Measurements from ENCODE around the gene TSPAN9. TPM values are rescaled to one million over a fixed set of nuclear protein-coding genes. Genes with fewer than 3 reads are reported as not detected.

Gene TSPAN9
- total RNA-seq, 2 donors from 2014 or later, result 14.0 to 18.5 TPM

DNA sequence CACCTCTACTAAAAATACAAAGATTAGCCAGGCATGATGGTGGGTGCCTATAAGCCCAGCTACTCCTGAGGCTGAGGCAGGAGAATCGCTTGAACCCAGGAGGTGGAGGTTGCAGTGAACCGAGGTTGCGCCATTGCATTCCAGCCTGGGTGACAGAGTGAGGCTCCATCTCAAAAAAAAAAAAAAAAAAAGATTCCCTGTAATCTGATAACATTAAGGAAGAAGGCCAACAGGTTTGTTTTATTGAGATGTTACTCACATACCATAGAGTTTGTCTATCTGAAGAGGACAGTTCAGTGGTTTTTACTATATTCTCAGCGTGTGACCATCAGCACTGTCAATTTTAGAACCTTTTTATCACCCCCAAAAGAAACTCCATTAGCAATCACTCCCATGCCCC is 37.5 kb downstream of the TSPAN9 start:
- DNase-seq, result no peak
- WGBS, 2 donors, result 97 to 98% methylated on average over 4 of the region's 4 CpGs
- H3K4me1 ChIP-seq, result peaks cover 15% of the 10 kb centered on the region
- TF ChIP-seq, protein P1, sequence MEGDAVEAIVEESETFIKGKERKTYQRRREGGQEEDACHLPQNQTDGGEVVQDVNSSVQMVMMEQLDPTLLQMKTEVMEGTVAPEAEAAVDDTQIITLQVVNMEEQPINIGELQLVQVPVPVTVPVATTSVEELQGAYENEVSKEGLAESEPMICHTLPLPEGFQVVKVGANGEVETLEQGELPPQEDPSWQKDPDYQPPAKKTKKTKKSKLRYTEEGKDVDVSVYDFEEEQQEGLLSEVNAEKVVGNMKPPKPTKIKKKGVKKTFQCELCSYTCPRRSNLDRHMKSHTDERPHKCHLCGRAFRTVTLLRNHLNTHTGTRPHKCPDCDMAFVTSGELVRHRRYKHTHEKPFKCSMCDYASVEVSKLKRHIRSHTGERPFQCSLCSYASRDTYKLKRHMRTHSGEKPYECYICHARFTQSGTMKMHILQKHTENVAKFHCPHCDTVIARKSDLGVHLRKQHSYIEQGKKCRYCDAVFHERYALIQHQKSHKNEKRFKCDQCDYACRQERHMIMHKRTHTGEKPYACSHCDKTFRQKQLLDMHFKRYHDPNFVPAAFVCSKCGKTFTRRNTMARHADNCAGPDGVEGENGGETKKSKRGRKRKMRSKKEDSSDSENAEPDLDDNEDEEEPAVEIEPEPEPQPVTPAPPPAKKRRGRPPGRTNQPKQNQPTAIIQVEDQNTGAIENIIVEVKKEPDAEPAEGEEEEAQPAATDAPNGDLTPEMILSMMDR (IDR thresholded peaks at IDR 0.05), result no peak
- TF ChIP-seq POLR2A (IDR thresholded peaks at IDR 0.05), result no peak
- no peak for ATAC-seq
- H3K27me3 ChIP-seq, result no peaks in the 10 kb centered on the region
- H3K4me3 ChIP-seq, result no peak overlapping the region
- H3K36me3 ChIP-seq (replicated peaks in 1 of 2; ENCODE audit: insufficient read depth in 1 of 2, low read depth in 2 of 2), result no peaks in the 10 kb centered on the region
- no peaks in the 10 kb centered on the region for H3K9me3 ChIP-seq
- intact Hi-C loops (cut with DNase I), result no loop called here
- no peak overlapping the region for H3K27ac ChIP-seq

DNA sequence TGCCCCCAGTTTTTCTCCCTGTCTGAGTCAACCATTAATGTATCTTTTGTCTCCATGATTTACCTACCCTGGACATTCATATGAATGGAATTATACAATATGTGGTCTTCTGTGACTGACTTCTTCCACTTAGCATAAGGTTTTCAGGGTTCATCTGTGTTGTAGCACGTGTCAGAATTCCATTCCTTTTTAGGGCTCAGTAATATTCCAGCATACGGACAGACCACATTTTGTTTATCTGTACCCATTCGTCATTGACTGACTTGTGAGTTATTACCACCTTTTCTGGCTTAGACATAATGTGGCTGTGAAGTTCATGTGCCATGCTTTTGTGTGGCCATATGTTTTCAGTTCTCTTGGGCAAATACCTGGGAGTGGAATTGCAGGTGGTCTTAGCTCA is 37.9 kb downstream of the TSPAN9 start:
- Histone ChIP-seq H3K36me3 (replicated peaks in 1 of 2; ENCODE audit: insufficient read depth in 1 of 2, low read depth in 2 of 2) (no peaks in the 10 kb centered on the region), H3K4me1 (peaks cover 19% of the 10 kb centered on the region), H3K9me3 (no peaks in the 10 kb centered on the region), H3K4me3 (no peak overlapping the region), H3K27ac (no peak overlapping the region), H3K27me3 (no peaks in the 10 kb centered on the region)
- intact Hi-C loops (cut with DNase I), result no loop called here
- WGBS, 2 donors, result 90 to 94% methylated on average over 3 of the region's 3 CpGs
- ATAC-seq, result no peak
- TF ChIP-seq, protein P1 (IDR thresholded peaks at IDR 0.05), result no peak
- TF ChIP-seq POLR2A (IDR thresholded peaks at IDR 0.05), result no peak
- no peak for DNase-seq

DNA sequence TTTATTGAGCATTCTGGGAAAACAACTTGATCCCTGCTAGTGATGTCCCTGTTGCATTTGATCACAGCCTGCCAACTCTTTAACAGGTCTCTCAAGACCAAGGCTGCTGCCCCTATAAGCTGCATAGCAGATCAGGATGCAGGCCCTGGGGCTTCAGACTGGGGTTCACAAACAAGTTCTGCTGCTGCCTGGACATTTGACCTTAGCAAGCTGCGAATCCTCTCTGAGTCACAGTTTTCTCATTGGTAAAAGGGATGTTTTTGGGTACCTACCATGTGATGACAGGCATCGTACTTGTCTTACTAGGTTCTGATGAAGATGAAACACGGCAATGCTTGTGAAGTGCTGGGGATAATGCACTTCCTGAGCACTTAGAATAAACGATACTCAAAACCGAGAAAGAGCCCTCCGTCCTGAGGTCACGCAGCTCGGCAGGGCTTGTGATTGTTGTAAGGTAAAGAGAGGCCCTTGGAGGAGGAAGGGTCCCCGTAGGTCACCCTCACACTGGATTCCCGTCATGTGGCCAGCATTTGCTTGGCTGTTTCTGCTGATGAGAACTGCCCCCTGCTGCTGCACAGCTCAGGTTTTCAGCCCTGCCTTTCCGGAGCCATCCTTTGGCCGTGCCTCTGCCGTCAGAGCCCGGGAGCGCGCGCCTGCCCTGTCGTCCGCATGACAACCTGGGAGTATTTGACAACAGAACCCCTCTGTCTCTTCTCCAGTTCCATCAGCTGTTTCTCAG is 39.1 kb downstream of the TSPAN9 start:
- H3K4me3 ChIP-seq, result no peak overlapping the region
- TF ChIP-seq, protein P1 (IDR thresholded peaks at IDR 0.05), result no peak
- no peak for TF ChIP-seq POLR2A (IDR thresholded peaks at IDR 0.05)
- ATAC-seq, result no peak
- H3K27me3 ChIP-seq, result no peaks in the 10 kb centered on the region
- 82 to 90% methylated on average over 18 to 19 of the region's 19 CpGs for WGBS, 2 donors
- no peak for DNase-seq
- H3K36me3 ChIP-seq (replicated peaks in 1 of 2; ENCODE audit: insufficient read depth in 1 of 2, low read depth in 2 of 2), result no peaks in the 10 kb centered on the region
- peaks cover 30% of the 10 kb centered on the region for H3K4me1 ChIP-seq
- peak overlapping the region in 1 of 4 donors; percentile 14 for H3K27ac ChIP-seq
- no peaks in the 10 kb centered on the region for H3K9me3 ChIP-seq
- intact Hi-C loops (cut with DNase I), result no loop called here

DNA sequence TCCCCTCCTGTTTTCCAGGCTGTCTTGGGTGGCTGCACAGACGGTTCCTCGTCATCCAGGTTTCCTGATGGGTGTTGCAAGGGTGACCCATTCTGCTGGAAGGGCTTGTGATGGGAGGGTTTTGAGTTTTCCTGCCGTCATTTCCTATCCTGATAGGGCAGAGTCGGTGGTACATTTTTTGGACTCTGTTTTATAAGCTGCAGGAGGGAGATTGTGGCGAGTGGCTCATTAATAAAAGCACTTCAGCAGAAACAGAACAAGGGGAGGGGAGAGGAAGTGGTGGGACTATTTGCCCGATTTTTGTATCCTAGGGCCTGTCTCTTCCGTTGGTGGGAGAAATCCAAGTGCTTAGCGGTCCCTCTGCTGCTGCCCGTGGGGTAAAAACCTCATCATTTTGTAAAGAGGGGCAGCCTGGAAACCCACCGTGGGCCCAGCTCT is 40.0 kb downstream of the TSPAN9 start:
- H3K4me1 ChIP-seq, result peaks cover 30% of the 10 kb centered on the region
- no peak for ATAC-seq
- no peak overlapping the region for H3K4me3 ChIP-seq
- no peak for TF ChIP-seq POLR2A (IDR thresholded peaks at IDR 0.05)
- TF ChIP-seq, protein P1 (IDR thresholded peaks at IDR 0.05), result no peak
- no peaks in the 10 kb centered on the region for H3K36me3 ChIP-seq (replicated peaks in 1 of 2; ENCODE audit: insufficient read depth in 1 of 2, low read depth in 2 of 2)
- H3K27ac ChIP-seq, result peak overlapping the region in 2 of 4 donors; percentile 14 to 28
- WGBS, 2 donors, result 67 to 81% methylated on average over 10 of the region's 10 CpGs
- H3K9me3 ChIP-seq, result no peaks in the 10 kb centered on the region
- DNase-seq, result no peak
- intact Hi-C loops (cut with DNase I), result no loop called here
- H3K27me3 ChIP-seq, result no peaks in the 10 kb centered on the region

DNA sequence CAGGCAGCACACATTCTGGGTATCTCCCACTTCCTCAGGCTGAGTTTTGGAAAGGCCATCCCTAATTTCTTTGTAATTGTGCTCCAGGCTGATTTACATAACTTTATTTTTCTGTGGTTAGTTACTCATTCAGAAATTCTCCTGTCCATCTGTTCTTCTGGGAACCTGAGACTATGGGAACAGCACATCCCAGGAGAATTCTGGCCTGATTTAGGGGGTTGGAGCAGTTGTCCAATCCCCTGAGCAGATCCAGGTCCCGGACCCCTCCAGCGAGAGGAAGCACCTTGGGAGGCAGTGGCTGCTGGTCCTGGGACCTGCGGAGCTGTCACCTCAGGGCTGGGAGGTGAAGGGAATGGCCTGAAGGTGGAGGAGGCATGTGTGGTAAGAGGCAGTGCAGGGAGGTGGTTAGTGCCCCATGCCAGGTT is 40.4 kb downstream of the TSPAN9 start:
- peaks cover 30% of the 10 kb centered on the region for H3K4me1 ChIP-seq
- intact Hi-C loops (cut with DNase I), result no loop called here
- H3K9me3 ChIP-seq, result no peaks in the 10 kb centered on the region
- 87 to 92% methylated on average over 3 of the region's 3 CpGs for WGBS, 2 donors
- ATAC-seq (no peak), DNase-seq (no peak)
- TF ChIP-seq, protein P1 (IDR thresholded peaks at IDR 0.05), result no peak
- TF ChIP-seq POLR2A (IDR thresholded peaks at IDR 0.05), result no peak
- no peak overlapping the region for H3K4me3 ChIP-seq
- peak overlapping the region in 2 of 4 donors; percentile 14 to 28 for H3K27ac ChIP-seq
- no peaks in the 10 kb centered on the region for H3K36me3 ChIP-seq (replicated peaks in 1 of 2; ENCODE audit: insufficient read depth in 1 of 2, low read depth in 2 of 2)
- no peaks in the 10 kb centered on the region for H3K27me3 ChIP-seq

All from body of pancreas (tissue), 4 donors.